Measurements from ENCODE around the gene EEIG1.

EEIG1 gene

GRCh38 chr9:127976498-127976897 lies 4.3 kb downstream of the EEIG1 start:
- H3K27ac ChIP-seq (replicated peaks), result no peak overlapping the region

GRCh38 chr9:127975376-127976315 lies 5.1 kb downstream of the EEIG1 start:
- TF ChIP-seq POLR2AphosphoS5 (IDR thresholded peaks at IDR 0.05; ENCODE audit: low read depth), result no peak
- TF ChIP-seq REST (IDR thresholded peaks at IDR 0.05; ENCODE audit: insufficient replicate concordance, low read depth), result no peak
- no peak for TF ChIP-seq GABPA (IDR thresholded peaks at IDR 0.05; ENCODE audit: low read depth)
- TF ChIP-seq CTCF (IDR thresholded peaks at IDR 0.05; ENCODE audit: insufficient read depth, low read length), result no peak
- no peak for DNase-seq (ENCODE audit: low read depth in 1 of 2, low spot score in 1 of 2)
- no peak overlapping the region for H3K4me3 ChIP-seq (replicated peaks; ENCODE audit: insufficient read depth, low read length)
- H3K27me3 ChIP-seq (ENCODE audit: insufficient read depth, poor library complexity, severe bottlenecking), result no peaks in the 10 kb centered on the region
- no peak overlapping the region for H3K27ac ChIP-seq (replicated peaks)

More at GRCh38 chr9:127976498-127976897, 4.3 kb downstream of the EEIG1 start:
- Histone ChIP-seq H3K4me3 (replicated peaks; ENCODE audit: insufficient read depth, low read length) (no peak overlapping the region), H3K27me3 (ENCODE audit: insufficient read depth, poor library complexity, severe bottlenecking) (no peaks in the 10 kb centered on the region)
- DNase-seq (ENCODE audit: low read depth in 1 of 2, low spot score in 1 of 2), result no peak
- TF ChIP-seq POLR2AphosphoS5 (IDR thresholded peaks at IDR 0.05; ENCODE audit: low read depth) (no peak), REST (IDR thresholded peaks at IDR 0.05; ENCODE audit: insufficient replicate concordance, low read depth) (no peak), CTCF (IDR thresholded peaks at IDR 0.05; ENCODE audit: insufficient read depth, low read length) (no peak), GABPA (IDR thresholded peaks at IDR 0.05; ENCODE audit: low read depth) (no peak), SPI1 (IDR thresholded peaks at IDR 0.05; ENCODE audit: borderline replicate concordance, low read depth) (no peak)

- DNase-seq (ENCODE audit: low read depth in 1 of 2, low spot score in 1 of 2), result no peak
- Histone ChIP-seq H3K27ac (replicated peaks) (no peak overlapping the region), H3K4me3 (replicated peaks; ENCODE audit: insufficient read depth, low read length) (no peak overlapping the region), H3K27me3 (ENCODE audit: insufficient read depth, poor library complexity, severe bottlenecking) (no peaks in the 10 kb centered on the region)
- no peak for TF ChIP-seq POLR2AphosphoS5 (IDR thresholded peaks at IDR 0.05; ENCODE audit: low read depth)
- TF ChIP-seq REST (IDR thresholded peaks at IDR 0.05; ENCODE audit: insufficient replicate concordance, low read depth), result no peak
- no peak for TF ChIP-seq GABPA (IDR thresholded peaks at IDR 0.05; ENCODE audit: low read depth)
- no peak for TF ChIP-seq SPI1 (IDR thresholded peaks at IDR 0.05; ENCODE audit: borderline replicate concordance, low read depth)
- TF ChIP-seq CTCF (IDR thresholded peaks at IDR 0.05; ENCODE audit: insufficient read depth, low read length), result no peak
These were observed 6.0 kb downstream of the EEIG1 start for GRCh38 chr9:127974769-127975261.

Data from HL-60 (cell line).